SK-N-MC (cell line): ENCODE data around the gene ZNF622.

Experiments
- EZH2 ChIP-seq: fragments of 200-600 bp; sonication (generic); IDR thresholded peaks from one replicate; pipeline ENCODE4 v1.6.1; 2017; ENCODE audit warnings: antibody characterized with exemption
- POLR2AphosphoS5 ChIP-seq: IDR thresholded peaks from 2 replicates; pipeline ENCODE4 v1.6.1; 2012; ENCODE audit warnings: mild to moderate bottlenecking, low read depth, low read length, borderline replicate concordance

DNA sequence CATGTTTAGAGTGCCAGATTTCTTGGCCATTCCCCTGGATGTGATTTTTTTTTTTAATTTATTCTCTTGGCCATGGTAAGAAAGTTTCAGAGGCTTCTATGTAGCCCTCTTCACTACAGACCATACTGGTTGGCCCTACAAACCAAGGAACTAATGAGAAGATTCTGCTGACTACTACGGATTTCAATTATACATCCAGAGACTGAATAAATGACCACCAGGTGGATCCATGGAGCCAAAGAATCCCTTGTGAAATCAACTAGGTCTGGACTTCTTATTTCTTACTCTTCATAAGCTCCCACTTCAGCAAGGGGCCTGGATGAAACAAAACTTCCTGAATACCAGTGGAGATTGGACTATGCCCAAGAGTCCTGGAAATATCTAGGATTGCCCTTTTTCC is 27.6 kb downstream of the ZNF622 start:
- TF ChIP-seq EZH2 (no peak), POLR2AphosphoS5 (no peak)
